GM19043 (cell line): ENCODE results near the gene PTPN22.

ENCODE experiments used
- ATAC-seq: cut with Tn5 transposase; IDR thresholded peaks from one replicate; pipeline ENCODE4 v1.9.1; 2021; ENCODE audit warnings: low read depth; ENCODE audit not compliant: unreplicated experiment

The PTPN22 gene

GRCh38 chr1:113887402-113888175 is 16.1 kb upstream of the PTPN22 start, which contains the start of gene BCL2L15:
TSS of gene BCL2L15 (minus strand) at chr1:113887581. CDS start at chr1:113887375, 206 bp downstream.
- ATAC-seq: no peak

GRCh38 chr1:113886417-113887401 is 15.2 kb upstream of the PTPN22 start:
- ATAC-seq: no peak

- no peak for ATAC-seq
Measured at GRCh38 chr1:113881661-113882060, 10.1 kb upstream of the PTPN22 start.

- no peak for ATAC-seq
Measured at GRCh38 chr1:113879739-113880038, 8.2 kb upstream of the PTPN22 start.

GRCh38 chr1:113876176-113876575 is 4.7 kb upstream of the PTPN22 start:
- no peak for ATAC-seq

GRCh38 chr1:113875714-113876113 is 4.2 kb upstream of the PTPN22 start:
- ATAC-seq: peak; percentile 58

GRCh38 chr1:113874012-113874879 is 2.7 kb upstream of the PTPN22 start:
- ATAC-seq: no peak

- no peak for ATAC-seq
Measured at GRCh38 chr1:113872219-113872935, 865 bp upstream of the PTPN22 start.

- no peak for ATAC-seq
Measured at GRCh38 chr1:113870778-113871177, 734 bp downstream of the PTPN22 start.

GRCh38 chr1:113868387-113869083 is 3.0 kb downstream of the PTPN22 start:
- ATAC-seq: no peak

- ATAC-seq: no peak
Measured at GRCh38 chr1:113861641-113862040, 9.9 kb downstream of the PTPN22 start.

GRCh38 chr1:113860891-113861290 is 10.6 kb downstream of the PTPN22 start:
- ATAC-seq: no peak

- ATAC-seq: peak; percentile 92
Measured at GRCh38 chr1:113859478-113860175, 11.9 kb downstream of the PTPN22 start.

- no peak for ATAC-seq
Measured at GRCh38 chr1:113858982-113859381, 12.5 kb downstream of the PTPN22 start.

- ATAC-seq: no peak
Measured at GRCh38 chr1:113858418-113858817, 13.1 kb downstream of the PTPN22 start.

GRCh38 chr1:113857776-113858175 is 13.7 kb downstream of the PTPN22 start:
- no peak for ATAC-seq

GRCh38 chr1:113856401-113856790 is 15.1 kb downstream of the PTPN22 start:
- no peak for ATAC-seq

- no peak for ATAC-seq
Measured at GRCh38 chr1:113855630-113856400, 15.7 kb downstream of the PTPN22 start.
